Measurements from ENCODE around the gene IAH1. TPM values are rescaled to one million over a fixed set of nuclear protein-coding genes. Genes with fewer than 3 reads are reported as not detected.

The IAH1 gene
- total RNA-seq, 4 donors from 2014 or later, result 11.5 to 35.7 (median 27.7) TPM

DNA sequence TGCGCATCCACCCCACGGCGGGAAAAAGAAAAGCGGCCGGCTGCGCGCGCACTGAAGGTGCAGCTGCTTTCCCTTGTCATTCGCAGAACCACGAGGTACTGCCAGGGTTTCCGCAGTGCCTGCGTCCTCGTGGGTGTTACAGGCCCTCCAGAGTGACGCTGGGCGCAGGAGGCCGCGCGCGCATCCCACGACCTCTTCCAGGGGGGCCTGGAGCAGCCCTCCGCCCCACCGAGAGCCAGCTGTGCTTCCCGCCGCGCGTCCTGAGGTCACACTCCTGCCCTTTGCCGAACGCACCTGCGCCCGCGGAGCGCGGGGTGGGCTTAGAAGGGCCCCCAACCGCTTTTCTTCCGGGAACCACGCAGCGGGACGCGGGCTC is 378 bp upstream of the IAH1 start:
- DNase-seq (ENCODE audit: low spot score in 2 of 2), result peak in 1 of 2 donors; percentile 91
- 20 to 21% methylated on average over 30 to 37 of the region's 39 CpGs for WGBS, 2 donors
- intact Hi-C loops (cut with DNase I; ENCODE audit: low total_unique reads), result no loop called here
- peak overlapping the region; percentile 66 for H3K4me3 ChIP-seq (ENCODE audit: low read depth, poor library complexity, severe bottlenecking)
- no peak for TF ChIP-seq CTCF (IDR thresholded peaks at IDR 0.05)
- TF ChIP-seq POLR2A (IDR thresholded peaks at IDR 0.05), result no peak

DNA sequence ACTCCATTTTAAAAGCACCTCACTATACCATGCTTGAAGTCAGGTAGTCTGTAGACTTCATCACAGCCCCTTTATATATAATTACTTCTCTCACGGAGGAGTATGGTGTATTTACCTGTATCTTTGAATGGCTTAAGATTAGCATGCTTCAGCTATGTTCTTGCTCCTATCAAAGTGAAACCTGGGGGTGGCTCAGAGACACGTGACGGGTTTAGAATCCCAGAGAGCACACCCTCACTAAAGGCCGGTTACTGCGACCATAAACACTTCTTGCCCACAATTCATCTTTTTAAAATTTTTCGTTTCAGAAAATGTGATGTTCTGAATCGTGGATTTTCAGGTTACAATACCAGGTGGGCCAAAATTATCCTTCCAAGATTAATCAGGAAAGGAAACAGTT is 3.6 kb downstream of the IAH1 start:
- 88 to 89% methylated on average over 7 of the region's 7 CpGs for WGBS, 2 donors
- no peak for DNase-seq (ENCODE audit: low spot score in 2 of 2)
- intact Hi-C loops (cut with DNase I; ENCODE audit: low total_unique reads), result no loop called here
- TF ChIP-seq CTCF (IDR thresholded peaks at IDR 0.05), result no peak
- no peak for TF ChIP-seq POLR2A (IDR thresholded peaks at IDR 0.05)
- H3K4me3 ChIP-seq (ENCODE audit: low read depth, poor library complexity, severe bottlenecking), result no peak overlapping the region

- H3K4me3 ChIP-seq (ENCODE audit: low read depth, poor library complexity, severe bottlenecking), result no peak overlapping the region
- TF ChIP-seq CTCF (IDR thresholded peaks at IDR 0.05) (no peak), POLR2A (IDR thresholded peaks at IDR 0.05) (no peak)
- no peak for DNase-seq (ENCODE audit: low spot score in 2 of 2)
- intact Hi-C loops (cut with DNase I; ENCODE audit: low total_unique reads), result no loop called here
- 73 to 80% methylated on average over 3 of the region's 3 CpGs for WGBS, 2 donors
Measured at GRCh38 chr2:9478526-9478925, 4.2 kb downstream of the IAH1 start.

DNA sequence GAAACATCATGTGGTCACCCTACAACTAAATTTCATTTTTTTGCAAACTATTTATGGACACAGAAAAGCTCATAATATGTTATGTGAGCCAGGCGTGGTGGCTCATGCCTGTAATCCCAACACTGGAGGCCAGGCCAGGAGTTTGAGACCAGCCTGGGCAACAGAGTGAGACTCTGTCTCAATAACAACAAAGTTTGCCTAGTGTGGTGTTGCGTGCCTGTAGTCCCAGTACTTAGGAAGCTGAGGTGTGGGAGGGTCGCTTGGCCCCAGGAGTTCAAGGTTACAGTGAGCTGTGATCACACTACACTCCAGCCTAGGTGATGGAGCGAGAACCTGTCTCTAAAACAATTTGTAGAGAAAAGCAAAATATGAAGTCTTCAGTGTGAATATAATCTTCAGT is 5.8 kb downstream of the IAH1 start:
- WGBS, 2 donors, result 98% methylated on average over 4 of the region's 4 CpGs
- TF ChIP-seq CTCF (IDR thresholded peaks at IDR 0.05), result no peak
- TF ChIP-seq POLR2A (IDR thresholded peaks at IDR 0.05), result no peak
- no peak overlapping the region for H3K4me3 ChIP-seq (ENCODE audit: low read depth, poor library complexity, severe bottlenecking)
- intact Hi-C loops (cut with DNase I; ENCODE audit: low total_unique reads), result no loop called here
- no peak for DNase-seq (ENCODE audit: low spot score in 2 of 2)

- H3K4me3 ChIP-seq (ENCODE audit: low read depth, poor library complexity, severe bottlenecking), result no peak overlapping the region
- DNase-seq (ENCODE audit: low spot score in 2 of 2), result no peak
- intact Hi-C loops (cut with DNase I; ENCODE audit: low total_unique reads), result no loop called here
- TF ChIP-seq POLR2A (IDR thresholded peaks at IDR 0.05) (no peak), CTCF (IDR thresholded peaks at IDR 0.05) (no peak)
Measured at GRCh38 chr2:9483107-9483506, 8.8 kb downstream of the IAH1 start.

DNA sequence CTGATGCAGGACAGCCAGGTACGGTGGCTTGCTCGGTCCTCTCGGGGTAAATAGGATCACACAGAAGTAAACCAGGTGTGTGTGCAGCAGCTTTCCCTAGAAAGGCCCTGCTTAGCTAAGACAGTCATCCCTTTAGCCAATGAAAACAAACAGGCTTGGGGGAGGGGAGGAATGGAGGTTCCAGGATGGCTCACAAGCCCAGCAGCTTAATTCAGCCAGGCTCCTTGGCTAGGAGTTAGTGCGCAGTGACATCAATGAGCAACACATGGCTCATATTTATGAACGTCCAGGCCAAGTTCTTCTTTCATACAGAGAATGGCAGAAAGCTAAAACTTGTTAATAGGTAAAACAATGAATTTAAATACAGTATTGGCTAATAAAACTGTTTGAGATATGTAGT is 10.2 kb downstream of the IAH1 start:
- WGBS, 2 donors, result 84 to 85% methylated on average over 5 of the region's 5 CpGs
- H3K4me3 ChIP-seq (ENCODE audit: low read depth, poor library complexity, severe bottlenecking), result no peak overlapping the region
- no peak for TF ChIP-seq CTCF (IDR thresholded peaks at IDR 0.05)
- TF ChIP-seq POLR2A (IDR thresholded peaks at IDR 0.05), result no peak
- intact Hi-C loops (cut with DNase I; ENCODE audit: low total_unique reads), result no loop called here
- DNase-seq (ENCODE audit: low spot score in 2 of 2), result no peak
